ENCODE data around the gene GATM.
"Not testable (repeated sequence)": the region's sequence is repeated elsewhere in the genome, so short reads cannot be mapped to it uniquely, and the experiment has no call there.

Gene GATM

DNA sequence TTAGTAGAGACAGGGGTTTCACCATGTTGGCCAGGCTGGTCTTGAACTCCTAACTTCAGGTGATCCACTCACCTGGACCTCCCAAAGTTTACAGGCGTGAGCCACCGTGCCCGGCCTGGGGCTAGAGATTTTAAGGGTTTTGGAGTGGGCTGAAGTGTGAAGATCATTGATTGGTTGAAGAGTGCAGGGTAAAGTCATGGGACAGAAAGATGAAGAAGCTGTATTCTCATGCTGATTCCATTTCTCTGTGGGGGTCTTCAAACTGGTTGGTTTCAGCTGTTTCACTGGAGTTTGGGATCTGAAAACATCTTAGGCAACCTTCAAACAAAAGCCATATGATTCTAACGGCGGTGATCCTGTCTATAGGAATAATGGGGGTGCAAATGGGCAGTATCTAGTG is 52.1 kb downstream of the GATM start:
- DNase-seq (ENCODE audit: low spot score) = no peak
- TF ChIP-seq, protein P1, sequence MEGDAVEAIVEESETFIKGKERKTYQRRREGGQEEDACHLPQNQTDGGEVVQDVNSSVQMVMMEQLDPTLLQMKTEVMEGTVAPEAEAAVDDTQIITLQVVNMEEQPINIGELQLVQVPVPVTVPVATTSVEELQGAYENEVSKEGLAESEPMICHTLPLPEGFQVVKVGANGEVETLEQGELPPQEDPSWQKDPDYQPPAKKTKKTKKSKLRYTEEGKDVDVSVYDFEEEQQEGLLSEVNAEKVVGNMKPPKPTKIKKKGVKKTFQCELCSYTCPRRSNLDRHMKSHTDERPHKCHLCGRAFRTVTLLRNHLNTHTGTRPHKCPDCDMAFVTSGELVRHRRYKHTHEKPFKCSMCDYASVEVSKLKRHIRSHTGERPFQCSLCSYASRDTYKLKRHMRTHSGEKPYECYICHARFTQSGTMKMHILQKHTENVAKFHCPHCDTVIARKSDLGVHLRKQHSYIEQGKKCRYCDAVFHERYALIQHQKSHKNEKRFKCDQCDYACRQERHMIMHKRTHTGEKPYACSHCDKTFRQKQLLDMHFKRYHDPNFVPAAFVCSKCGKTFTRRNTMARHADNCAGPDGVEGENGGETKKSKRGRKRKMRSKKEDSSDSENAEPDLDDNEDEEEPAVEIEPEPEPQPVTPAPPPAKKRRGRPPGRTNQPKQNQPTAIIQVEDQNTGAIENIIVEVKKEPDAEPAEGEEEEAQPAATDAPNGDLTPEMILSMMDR (IDR thresholded peaks at IDR 0.05; ENCODE audit: extremely low read depth, missing control alignments) = no peak

DNA sequence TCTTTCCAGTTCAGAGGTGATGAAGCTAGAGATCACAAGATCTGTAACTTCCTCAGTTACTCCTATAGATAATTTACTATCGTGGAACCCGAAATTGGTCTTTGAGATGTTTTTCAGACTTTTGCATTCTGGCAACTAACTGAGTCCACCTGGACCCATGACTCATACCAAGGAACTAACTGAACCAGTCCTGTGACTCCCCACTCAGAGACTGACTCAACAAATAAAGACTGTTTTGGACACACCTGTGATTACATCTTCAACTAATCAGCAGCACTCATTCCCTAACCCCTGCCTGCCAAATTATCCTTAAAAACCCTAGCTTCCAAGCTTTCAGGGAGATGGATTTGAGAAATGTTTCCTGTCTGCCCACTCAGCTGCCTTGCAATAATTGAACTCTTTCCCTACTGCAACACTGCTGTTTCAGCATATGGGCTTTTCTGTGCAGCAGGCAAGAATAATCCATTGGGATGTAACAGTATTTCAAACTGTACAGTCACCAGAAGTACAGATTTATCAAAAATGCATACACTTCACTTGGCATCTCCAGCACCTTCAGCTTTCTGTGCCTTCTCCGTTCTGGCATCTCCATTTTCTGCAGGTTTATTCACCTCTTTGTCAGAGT is 57.7 kb downstream of the GATM start:
- TF ChIP-seq, protein P1 (IDR thresholded peaks at IDR 0.05; ENCODE audit: extremely low read depth, missing control alignments) = no peak
- no peak for DNase-seq (ENCODE audit: low spot score)

DNA sequence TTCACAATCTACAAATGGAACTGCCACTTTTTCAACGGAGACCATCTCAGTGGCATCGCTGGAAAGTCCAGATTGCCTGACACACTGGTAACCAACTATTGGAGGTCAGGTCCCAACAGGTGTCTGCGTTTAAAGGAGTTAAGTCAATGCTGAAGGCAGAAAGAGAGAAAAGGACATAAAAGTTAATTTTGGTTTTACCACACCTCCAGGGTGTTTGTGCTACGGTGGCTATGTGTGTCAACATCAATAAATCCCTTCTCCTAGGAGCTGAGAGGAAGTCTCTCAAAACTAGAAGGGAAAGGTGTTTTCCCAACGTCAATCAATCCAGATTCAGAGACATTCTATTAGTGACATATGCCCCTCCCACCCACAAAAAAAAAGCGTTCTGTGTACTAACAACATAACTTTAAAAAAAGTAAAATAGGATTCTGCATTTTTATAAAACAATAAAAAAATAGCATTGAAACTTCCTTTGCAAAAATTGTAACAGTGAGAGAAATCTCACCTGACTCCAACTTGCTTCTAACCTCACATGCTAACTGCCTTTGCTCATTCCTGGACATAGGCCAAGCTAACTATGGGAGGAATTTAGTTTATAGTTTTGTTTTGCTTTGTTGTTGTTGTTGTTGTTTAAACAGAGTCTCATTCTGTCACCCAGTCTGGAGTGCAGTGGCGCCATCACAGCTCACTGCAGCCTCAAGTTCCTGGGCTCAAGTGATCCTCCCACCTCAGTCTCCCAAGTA is 58.7 kb downstream of the GATM start:
- DNase-seq (ENCODE audit: low spot score) = no peak
- TF ChIP-seq, protein P1 (IDR thresholded peaks at IDR 0.05; ENCODE audit: extremely low read depth, missing control alignments) = no peak

DNA sequence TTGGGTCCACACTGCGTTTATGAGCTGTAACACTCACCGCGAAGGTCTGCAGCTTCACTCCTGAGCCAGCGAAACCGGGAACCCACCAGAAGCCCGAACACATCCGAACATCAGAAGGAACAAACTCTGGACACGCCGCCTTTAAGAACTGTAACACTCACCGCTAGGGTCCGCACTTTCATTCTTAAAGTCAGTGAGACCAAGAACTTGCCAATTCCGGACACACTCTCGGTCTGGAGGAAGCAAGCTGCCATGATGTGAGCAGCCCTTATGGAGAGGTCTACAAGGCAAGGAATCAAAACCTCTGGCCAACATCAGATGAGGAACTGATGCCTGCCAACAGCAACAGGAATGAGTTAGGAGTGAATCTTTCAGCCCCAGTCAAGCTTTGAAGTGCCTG is 63.4 kb downstream of the GATM start:
- DNase-seq (ENCODE audit: low spot score) = no peak
- TF ChIP-seq, protein P1 (IDR thresholded peaks at IDR 0.05; ENCODE audit: extremely low read depth, missing control alignments) = no peak

DNA sequence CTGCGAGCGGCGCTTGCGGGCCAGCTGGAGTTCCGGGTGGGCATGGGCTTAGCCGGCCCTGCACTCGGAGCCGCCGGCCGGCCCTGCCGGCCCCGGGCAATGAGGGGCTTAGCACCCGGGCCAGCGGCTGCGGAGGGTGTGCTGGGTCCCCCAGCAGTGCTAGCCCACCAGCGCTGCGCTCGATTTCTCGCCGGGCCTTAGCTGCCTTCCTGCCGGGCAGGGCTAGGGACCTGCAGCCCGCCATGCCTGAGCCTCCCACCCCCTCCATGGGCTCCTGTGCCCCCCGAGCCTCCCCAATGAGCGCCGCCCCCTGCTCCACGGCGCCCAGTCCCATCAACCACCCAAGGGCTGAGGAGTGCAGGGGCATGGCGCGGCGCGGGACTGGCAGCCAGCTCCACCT is 64.2 kb downstream of the GATM start:
- DNase-seq (ENCODE audit: low spot score) = not testable (repeated sequence)
